Common myeloid progenitor, CD34-positive (primary cell): ENCODE data around the gene KDM8.

Experiments
- CTCF ChIA-PET: fragments of 350-600 bp; sonication (Branson Sonifier 250); formaldehyde crosslinking; loops from one replicate; lab custom pipeline; 2021; ENCODE audit warnings: antibody characterized with exemption; lab: Charles Lee
- POLR2A ChIA-PET: fragments of 350-600 bp; sonication (Branson Sonifier 250); formaldehyde crosslinking; loops from one replicate; lab custom pipeline; 2021; ENCODE audit warnings: antibody characterized with exemption; lab: Charles Lee
- DNase-seq, 3 donors: peaks; one replicate each; pipeline versions ENCODE4 v3.0.0 to v3.0.0-alpha.2; 2013
- H3K27ac ChIP-seq, 2 experiments: 1 replicate in 1 of 2; 2 replicates in 1 of 2; pipeline ENCODE4 v1.7.0; 2013; ENCODE audit warnings: inconsistent platforms in 2 of 2, low read length in 2 of 2, mild to moderate bottlenecking in 2 of 2, low read depth in 1 of 2, moderate library complexity in 1 of 2; ENCODE audit not compliant: severe bottlenecking in 2 of 2, insufficient read depth in 1 of 2, poor library complexity in 1 of 2
- H3K27me3 ChIP-seq, 5 experiments: replicated peaks in 2 of 5; 1 replicate in 3 of 5; 2 replicates in 2 of 5; pipeline versions ENCODE4 v1.6.1 to v1.7.0; 2013; ENCODE audit warnings: low read length in 4 of 5, mild to moderate bottlenecking in 2 of 5, moderate library complexity in 2 of 5, inconsistent platforms in 1 of 5; ENCODE audit not compliant: insufficient read depth in 5 of 5, control insufficient read depth in 4 of 5
- H3K36me3 ChIP-seq, 4 experiments: 1 replicate in 2 of 4; 2 replicates in 2 of 4; pipeline versions ENCODE4 v1.6.1 to v1.7.0; 2013; ENCODE audit warnings: low read length in 3 of 4, control low read depth in 1 of 4, mild to moderate bottlenecking in 1 of 4; ENCODE audit not compliant: control insufficient read depth in 4 of 4, insufficient read depth in 4 of 4
- H3K4me1 ChIP-seq, 4 experiments: 1 replicate in 3 of 4; 2 replicates in 1 of 4; pipeline versions ENCODE4 v1.6.1 to v1.7.1; 2013; ENCODE audit warnings: low read length in 3 of 4, mild to moderate bottlenecking in 3 of 4, control low read depth in 1 of 4, inconsistent platforms in 1 of 4, moderate library complexity in 1 of 4; ENCODE audit not compliant: control insufficient read depth in 4 of 4, insufficient read depth in 4 of 4; ENCODE audit errors: control extremely low read depth in 1 of 4
- H3K4me3 ChIP-seq, 7 experiments: 1 replicate in 4 of 7; 2 replicates in 3 of 7; pipeline versions ENCODE4 v1.5.1 to v1.7.0; 2013; ENCODE audit warnings: mild to moderate bottlenecking in 7 of 7, low read length in 6 of 7, moderate library complexity in 6 of 7, inconsistent platforms in 2 of 7, low read depth in 2 of 7, control low read depth in 1 of 7; ENCODE audit not compliant: insufficient read depth in 4 of 7, control insufficient read depth in 1 of 7; ENCODE audit errors: extremely low read depth in 1 of 7
- H3K9me3 ChIP-seq, 5 experiments: 1 replicate in 4 of 5; 2 replicates in 1 of 5; pipeline versions ENCODE4 v1.6.1 to v1.7.1; 2013; ENCODE audit warnings: low read length in 4 of 5, mild to moderate bottlenecking in 2 of 5, inconsistent platforms in 1 of 5, low read depth in 1 of 5, moderate library complexity in 1 of 5; ENCODE audit not compliant: control insufficient read depth in 4 of 5, insufficient read depth in 2 of 5; ENCODE audit errors: control extremely low read depth in 1 of 5
- WGBS: methylation state at CpG from one replicate; pipeline ENCODE4 v1.1.5; 2013; ENCODE audit not compliant: insufficient coverage; 5-methylcytosine and 5-hydroxymethylcytosine counted together

KDM8 gene

GRCh38 chr16:27168790-27169189 is 34.5 kb upstream of the KDM8 start:
- POLR2A ChIA-PET = no interaction called here
- CTCF ChIA-PET = interaction anchor here (0.9 to 4.4 kb wide), 4 partner anchors 11 to 18 kb away, joined by 3 to 33 read pairs (median 9); no protein-coding TSS in a partner anchor
- WGBS = 89% methylated on average over 7 of the region's 8 CpGs

GRCh38 chr16:27169511-27170071 is 33.7 kb upstream of the KDM8 start:
- DNase-seq = peak; percentile 76 to 94 (median 88)

More at GRCh38 chr16:27168790-27169189, 34.5 kb upstream of the KDM8 start:
- DNase-seq = no peak
- Histone ChIP-seq H3K36me3 (no peaks in the 10 kb centered on the region), H3K27me3 (no peaks in the 10 kb centered on the region), H3K4me3 (no peak overlapping the region), H3K4me1 (peaks cover 2 to 25% (median 14%) of the 10 kb centered on the region in 4 experiments), H3K9me3 (peaks cover 0 to 7% (median 2%) of the 10 kb centered on the region in 5 experiments), H3K27ac (no peak overlapping the region)

GRCh38 chr16:27171584-27171983 is 31.7 kb upstream of the KDM8 start:
- peaks cover 0 to 2% (median 0%) of the 10 kb centered on the region in 5 experiments for H3K9me3 ChIP-seq
- ChIA-PET POLR2A (no interaction called here), CTCF (interaction anchor here (1.0 to 4.4 kb wide), 5 partner anchors 16 to 262 kb away, joined by 3 to 33 read pairs (median 3); no protein-coding TSS in a partner anchor)
- DNase-seq = no peak
- no peak overlapping the region for H3K4me3 ChIP-seq
- H3K27ac ChIP-seq = no peak overlapping the region
- no peaks in the 10 kb centered on the region for H3K27me3 ChIP-seq
- H3K36me3 ChIP-seq = no peaks in the 10 kb centered on the region
- WGBS = 75% methylated on average over 3 of the region's 4 CpGs
- H3K4me1 ChIP-seq = peaks cover 7 to 36% (median 27%) of the 10 kb centered on the region in 4 experiments

More at GRCh38 chr16:27169511-27170071, 33.7 kb upstream of the KDM8 start:
- Histone ChIP-seq H3K27ac (no peak overlapping the region), H3K4me1 (peaks cover 4 to 33% (median 21%) of the 10 kb centered on the region in 4 experiments), H3K27me3 (no peaks in the 10 kb centered on the region), H3K36me3 (no peaks in the 10 kb centered on the region), H3K9me3 (peaks cover 0 to 2% (median 0%) of the 10 kb centered on the region in 5 experiments), H3K4me3 (no peak overlapping the region)
- POLR2A ChIA-PET = no interaction called here
- CTCF ChIA-PET = interaction anchor here (0.7 to 4.4 kb wide), 9 partner anchors 10 to 287 kb away, joined by 3 to 33 read pairs (median 4); no protein-coding TSS in a partner anchor
- WGBS = 7% methylated on average over 5 of the region's 6 CpGs

GRCh38 chr16:27174007-27174406 is 29.3 kb upstream of the KDM8 start:
- Histone ChIP-seq H3K36me3 (no peaks in the 10 kb centered on the region), H3K27ac (no peak overlapping the region), H3K9me3 (peaks cover 0 to 2% (median 0%) of the 10 kb centered on the region in 5 experiments), H3K4me3 (peak overlapping the region in 1 of 7 experiments; percentile 1), H3K4me1 (peaks cover 10 to 43% (median 35%) of the 10 kb centered on the region in 4 experiments), H3K27me3 (no peaks in the 10 kb centered on the region)
- WGBS = 0% methylated on average over 7 of the region's 8 CpGs
- ChIA-PET POLR2A (interaction anchor here (0.6 to 1.6 kb wide), 5 partner anchors 25 to 276 kb away, joined by 3 to 8 read pairs (median 6); no protein-coding TSS in a partner anchor), CTCF (interaction anchor here (0.6 to 2.3 kb wide), 12 partner anchors 14 to 257 kb away, joined by 3 to 9 read pairs (median 3); no protein-coding TSS in a partner anchor)
- peak; percentile 79 to 98 (median 97) for DNase-seq

GRCh38 chr16:27174798-27175197 is 28.5 kb upstream of the KDM8 start:
- Histone ChIP-seq H3K36me3 (no peaks in the 10 kb centered on the region), H3K9me3 (peaks cover 0 to 2% (median 0%) of the 10 kb centered on the region in 5 experiments), H3K4me1 (peaks cover 10 to 45% (median 42%) of the 10 kb centered on the region in 4 experiments), H3K4me3 (no peak overlapping the region), H3K27me3 (no peaks in the 10 kb centered on the region), H3K27ac (no peak overlapping the region)
- 0% methylated on average over 3 of the region's 6 CpGs for WGBS
- peak in 2 of 3 donors; percentile 60 to 74 for DNase-seq
- ChIA-PET POLR2A (interaction anchor here (0.6 to 1.6 kb wide), 4 partner anchors 25 to 275 kb away, joined by 3 to 8 read pairs (median 7); no protein-coding TSS in a partner anchor), CTCF (interaction anchor here (1.1 to 1.6 kb wide), 3 partner anchors 19 to 196 kb away, joined by 3 to 5 read pairs (median 4); no protein-coding TSS in a partner anchor)

- no peaks in the 10 kb centered on the region for H3K36me3 ChIP-seq
- ChIA-PET POLR2A (no interaction called here), CTCF (interaction anchor here (1.1 to 1.8 kb wide), 5 partner anchors 12 to 192 kb away, joined by 3 to 5 read pairs (median 4); partner anchors contain the start of gene KDM8)
- 96% methylated on average over 6 of the region's 8 CpGs for WGBS
- DNase-seq = no peak
- no peak overlapping the region for H3K27ac ChIP-seq
- H3K4me1 ChIP-seq = peaks cover 10 to 46% (median 41%) of the 10 kb centered on the region in 4 experiments
- H3K9me3 ChIP-seq = peaks cover 0 to 2% (median 0%) of the 10 kb centered on the region in 5 experiments
- no peaks in the 10 kb centered on the region for H3K27me3 ChIP-seq
- no peak overlapping the region for H3K4me3 ChIP-seq
Measured at GRCh38 chr16:27175888-27176287, 27.4 kb upstream of the KDM8 start.
